Medulla oblongata (tissue), 1 donor: ENCODE measurements around the gene UBP1.
"Not testable (repeated sequence)": the region's sequence is repeated elsewhere in the genome, so short reads cannot be mapped to it uniquely, and the experiment has no call there.

Experiments
- DNase-seq: peaks from one replicate; pipeline ENCODE4 v3.0.0-alpha.2; 2015; ENCODE audit errors: extremely low spot score

UBP1 gene

GRCh38 chr3:33440328-33441224 is at the start of gene UBP1:
UBP1 (minus strand) TSS chr3:33440405; CDS start chr3:33439848, 557 bp downstream.
- DNase-seq: peak; percentile 100

DNA sequence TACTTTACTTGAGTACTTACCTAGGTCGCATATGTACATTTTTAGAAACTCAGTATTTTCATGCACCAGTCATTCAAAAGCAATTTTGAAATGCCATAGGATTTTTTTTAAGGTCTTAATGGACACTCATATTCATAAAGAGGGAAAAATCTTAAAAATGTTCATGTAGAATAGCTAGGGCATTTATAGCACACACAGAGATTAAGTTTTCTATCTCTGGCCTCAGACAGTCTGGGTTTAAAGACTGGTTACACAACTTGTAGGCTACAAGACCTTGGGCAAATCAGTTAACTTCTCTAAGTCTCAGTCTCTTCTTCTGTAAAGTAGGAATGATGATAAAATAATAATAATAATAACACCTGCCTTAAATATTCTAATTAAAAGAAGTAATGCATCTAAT is 48.5 kb upstream of the UBP1 start:
- no peak for DNase-seq

DNA sequence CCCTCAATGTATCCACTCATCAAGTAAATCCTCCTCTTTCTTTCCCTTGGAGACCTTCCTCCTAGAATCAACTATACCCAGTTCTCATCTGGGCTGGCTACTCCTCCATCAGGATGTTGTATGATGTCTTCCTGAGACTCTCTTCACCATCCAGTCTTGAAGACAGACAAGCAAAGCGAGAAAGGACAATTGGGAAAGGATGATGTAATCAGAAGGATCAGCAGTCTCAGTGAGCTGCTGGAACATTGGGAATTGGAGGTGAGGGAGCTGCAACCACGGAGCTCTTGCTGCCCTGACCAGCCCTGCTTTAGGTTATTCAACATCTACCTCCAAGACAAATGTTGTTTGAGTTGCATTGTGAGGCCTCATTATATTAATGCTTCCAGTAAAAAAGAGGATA is 48.0 kb upstream of the UBP1 start:
- no peak for DNase-seq

GRCh38 chr3:33482111-33482521 is 41.9 kb upstream of the UBP1 start:
- DNase-seq: no peak

GRCh38 chr3:33474896-33475295 is 34.7 kb upstream of the UBP1 start:
- no peak for DNase-seq

DNA sequence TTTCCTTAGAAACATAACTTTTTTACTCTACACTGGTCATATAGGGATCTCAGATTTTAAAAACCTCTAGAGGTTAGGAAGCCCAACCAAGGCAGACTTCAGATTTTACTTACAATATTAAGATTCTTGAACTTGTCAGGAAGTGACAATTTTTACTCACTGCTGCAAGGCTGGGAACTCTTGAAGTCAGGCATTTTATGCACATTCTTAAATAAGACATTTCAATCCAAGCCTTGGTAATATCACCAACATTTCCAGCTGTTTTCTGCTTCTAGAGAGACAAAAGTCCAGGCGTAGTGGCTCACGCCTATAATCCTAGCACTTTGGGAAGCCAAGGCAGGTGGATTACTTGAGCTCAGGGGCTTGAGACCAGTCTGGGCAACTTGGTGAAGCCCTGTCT is 33.6 kb upstream of the UBP1 start:
- DNase-seq: no peak

DNA sequence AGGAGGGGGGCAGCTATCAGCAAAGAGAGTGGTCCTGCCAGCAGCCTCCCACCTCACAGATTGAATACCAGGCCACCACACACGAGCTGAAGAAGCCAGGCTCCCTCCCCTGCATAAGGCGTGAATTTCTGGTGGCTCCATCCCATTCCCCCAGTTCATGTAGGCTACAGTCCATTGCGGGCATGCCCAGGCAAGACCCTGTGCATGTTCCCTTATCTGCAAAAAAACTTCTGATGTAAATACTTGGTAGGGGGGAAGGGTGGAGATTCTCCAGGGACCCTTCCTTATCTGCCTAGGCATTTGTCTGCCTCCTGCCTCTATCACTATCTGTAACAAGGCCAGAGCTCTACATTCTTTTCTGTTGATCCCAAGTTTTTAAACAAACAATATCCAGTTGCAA is 27.6 kb upstream of the UBP1 start:
- DNase-seq: no peak

- DNase-seq: no peak
Observed at GRCh38 chr3:33461097-33461496, 20.9 kb upstream of the UBP1 start.

GRCh38 chr3:33459577-33459976 is 19.4 kb upstream of the UBP1 start:
- DNase-seq: not testable (repeated sequence)

DNA sequence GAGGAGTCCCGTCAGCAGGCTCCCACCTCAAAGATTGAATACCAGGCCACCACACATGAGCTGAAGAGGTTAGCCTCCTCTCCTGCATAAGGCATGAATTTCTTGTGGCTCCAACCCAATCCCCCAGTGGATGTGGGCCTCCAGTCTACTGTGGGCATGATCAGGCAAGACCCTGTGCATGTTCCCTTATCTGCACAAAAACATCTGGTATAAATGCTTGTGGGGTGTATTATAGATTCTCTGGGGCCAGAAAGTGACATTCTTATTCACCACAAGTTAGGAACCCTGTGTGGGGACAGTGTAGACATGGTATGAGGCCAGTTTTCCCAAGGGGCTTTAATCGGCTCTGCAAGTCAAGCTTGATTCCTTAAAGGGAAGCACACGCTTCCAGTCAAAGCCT is 18.2 kb upstream of the UBP1 start:
- no peak for DNase-seq

DNA sequence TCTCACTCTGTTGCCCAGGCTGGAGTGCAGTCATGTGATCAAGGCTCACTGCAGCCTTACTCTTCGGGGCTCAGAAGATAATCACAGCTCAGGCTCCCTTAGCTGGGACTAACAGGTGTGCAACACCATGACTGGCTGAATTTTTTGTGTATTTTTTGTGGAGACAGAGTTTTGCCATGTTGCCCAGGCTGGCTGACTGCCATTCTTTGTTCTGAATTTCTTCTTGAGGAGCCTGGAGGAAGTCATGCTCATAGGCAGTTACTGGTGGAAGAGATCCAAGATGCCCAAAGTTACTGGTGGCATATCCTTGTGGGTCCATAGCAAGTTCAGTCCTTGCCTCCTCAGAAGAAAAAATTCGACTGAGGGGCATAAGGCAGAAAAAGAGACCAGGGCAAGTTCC is 16.6 kb upstream of the UBP1 start:
- DNase-seq: no peak

GRCh38 chr3:33453331-33453761 is 13.1 kb upstream of the UBP1 start:
- no peak for DNase-seq

DNA sequence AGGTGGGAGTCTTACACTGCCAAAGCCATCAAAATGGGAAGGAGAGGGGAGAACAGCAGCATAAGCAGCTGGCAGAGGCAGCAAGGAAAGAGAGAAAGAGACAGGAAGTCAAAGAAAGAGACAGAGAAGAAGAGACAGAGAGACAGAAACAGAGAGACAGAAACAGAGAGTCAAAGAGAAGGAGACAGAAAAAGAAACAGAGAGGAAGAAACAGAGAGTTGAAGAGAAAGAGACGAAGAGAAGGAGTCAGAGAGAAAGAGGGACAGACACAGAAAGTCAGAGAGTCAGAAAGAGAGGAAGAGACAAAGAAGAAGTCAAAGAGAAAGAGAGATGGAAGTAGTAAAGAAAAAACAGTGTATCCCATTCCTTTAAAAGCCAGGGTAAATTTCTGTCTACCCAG is 11.8 kb upstream of the UBP1 start:
- DNase-seq: not testable (repeated sequence)

- DNase-seq: no peak
Observed at GRCh38 chr3:33447958-33448357, 7.8 kb upstream of the UBP1 start.

- not testable (repeated sequence) for DNase-seq
Observed at GRCh38 chr3:33447256-33447625, 7.0 kb upstream of the UBP1 start.

- DNase-seq: no peak
Observed at GRCh38 chr3:33442190-33442589, 2.0 kb upstream of the UBP1 start.

DNA sequence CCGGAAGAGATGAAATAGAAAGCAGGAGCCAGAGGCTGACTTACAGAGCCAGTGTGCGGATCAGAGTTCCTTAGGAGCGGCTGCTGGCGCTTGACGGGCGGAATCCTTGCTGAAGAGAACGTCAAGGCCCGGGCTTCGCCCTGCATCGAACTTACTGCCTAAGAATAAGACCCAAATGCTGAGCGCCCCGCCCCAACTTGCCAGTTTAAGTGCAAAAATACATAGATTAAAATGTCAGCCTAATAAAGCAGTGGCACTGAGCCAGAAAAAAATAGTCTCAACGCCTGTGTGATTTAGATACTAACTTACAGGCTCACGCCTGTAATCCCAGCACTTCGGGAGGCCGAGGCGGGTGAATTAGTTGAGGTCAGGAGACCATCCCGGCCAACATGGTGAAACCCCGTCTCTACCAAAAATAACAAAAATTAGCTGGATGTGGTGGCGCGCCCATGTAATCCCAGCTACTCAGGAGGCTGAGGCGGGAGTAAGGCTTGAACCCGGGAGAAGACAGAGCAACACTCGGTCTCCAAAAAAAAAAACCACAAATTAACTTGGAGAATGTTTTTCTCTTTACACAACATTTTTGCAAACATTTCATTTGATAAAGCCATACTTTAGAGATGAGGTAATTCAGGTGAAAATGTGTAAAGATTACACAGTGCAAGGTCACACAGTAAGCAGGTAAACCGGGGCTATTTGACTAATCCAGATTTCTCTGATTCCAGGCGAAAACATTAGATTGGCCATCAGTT is 1.2 kb upstream of the UBP1 start:
- DNase-seq: no peak

DNA sequence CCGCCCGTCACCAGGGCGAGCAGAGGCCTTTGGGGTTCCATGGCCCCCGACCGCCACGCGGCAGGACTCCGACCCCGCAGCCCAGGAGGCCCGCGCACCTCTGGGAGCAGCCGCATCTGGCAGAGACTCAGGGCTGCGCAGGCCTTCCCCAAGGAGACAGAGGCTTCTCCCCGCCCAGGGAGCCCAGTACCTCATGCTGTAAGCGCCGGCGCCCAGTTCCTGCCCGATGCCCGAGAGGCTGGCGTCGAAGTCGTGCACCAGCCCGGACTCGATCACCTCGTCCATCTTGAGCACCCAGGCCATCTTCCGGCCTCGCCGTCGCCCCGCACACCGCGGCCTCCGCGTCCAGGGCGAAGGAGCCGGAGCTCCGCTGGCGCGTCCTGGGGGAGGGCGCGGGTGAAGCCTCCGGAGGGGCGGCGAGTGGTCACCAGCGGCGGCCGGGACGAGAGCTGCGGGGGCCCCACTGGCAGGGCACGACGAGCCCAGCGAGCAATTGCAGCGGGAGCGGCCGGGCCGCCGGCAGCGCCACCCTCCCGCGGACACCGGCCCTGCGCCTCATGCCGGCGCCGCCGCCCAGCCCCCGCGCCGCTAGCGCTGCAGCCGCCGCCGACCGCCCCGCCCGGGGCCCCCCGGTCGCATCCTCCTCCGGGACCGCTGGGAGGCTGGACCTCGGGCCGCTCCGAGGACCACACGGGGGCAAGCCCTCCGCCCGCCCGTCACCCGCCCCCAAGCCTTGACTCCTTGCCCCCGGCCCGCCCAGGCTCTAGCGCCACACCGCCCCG is 468 bp downstream of the UBP1 start:
- DNase-seq: peak; percentile 37

GRCh38 chr3:33438881-33439545 is 1.2 kb downstream of the UBP1 start:
- peak; percentile 30 for DNase-seq

DNA sequence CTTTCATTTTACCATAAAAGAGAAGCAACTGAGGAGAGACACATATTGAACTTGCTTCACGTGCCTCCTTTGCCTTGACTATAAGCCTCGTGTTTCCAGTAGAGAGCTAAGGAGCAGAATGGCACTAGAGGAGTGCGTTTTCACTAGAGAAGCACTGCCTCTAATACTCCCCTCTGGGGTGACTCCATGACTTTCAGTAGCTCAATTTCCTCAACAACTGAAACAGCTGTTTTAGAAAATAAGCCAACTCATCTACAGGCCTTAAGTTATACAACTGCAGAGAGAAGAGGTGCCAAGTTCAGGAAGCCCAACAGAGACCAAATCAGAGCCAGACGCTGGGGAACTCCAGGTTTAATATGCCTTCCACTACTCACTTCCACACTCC is 1.9 kb downstream of the UBP1 start:
- peak; percentile 45 for DNase-seq

GRCh38 chr3:33437556-33438283 is 2.5 kb downstream of the UBP1 start:
- DNase-seq: no peak
